HepG2 (cell line): Measurements from ENCODE around the gene NEAT1. TPM values are rescaled to one million over a fixed set of nuclear protein-coding genes. Genes with fewer than 3 reads are reported as not detected.

Source experiments
- ARNT2 ChIP-seq: sonication (generic); formaldehyde crosslinking; IDR thresholded peaks from 2 replicates; pipeline ENCODE4 v1.8.0; 2022; ENCODE audit warnings: mild to moderate bottlenecking, low read depth, missing genetic modification reagents, moderate library complexity
- ATM ChIP-seq: fragments of 450-650 bp; IDR thresholded peaks from 2 replicates; pipeline ENCODE4 v1.7.1; 2017; ENCODE audit warnings: mild to moderate bottlenecking, borderline replicate concordance
- CEBPG ChIP-seq: IDR thresholded peaks from 2 replicates; pipeline ENCODE4 v1.6.1; 2016
- HNRNPLL ChIP-seq: fragments of 200-400 bp; formaldehyde crosslinking; IDR thresholded peaks from 2 replicates; pipeline ENCODE4 v1.6.1; 2017; ENCODE audit warnings: mild to moderate bottlenecking, low read depth, low read length; ENCODE audit not compliant: poor library complexity, severe bottlenecking
- KDM4B ChIP-seq: sonication (generic); formaldehyde crosslinking; IDR thresholded peaks from 2 replicates; pipeline ENCODE4 v1.4.0; 2020; ENCODE audit warnings: missing genetic modification reagents
- MAZ ChIP-seq, 2 experiments: sonication (generic) in 1 of 2; formaldehyde crosslinking in 1 of 2; IDR thresholded peaks; 2 replicates each; pipeline versions ENCODE4 v1.5.0 to v1.6.1; 2012 to 2020; ENCODE audit warnings: low read depth in 2 of 2, mild to moderate bottlenecking in 2 of 2, borderline replicate concordance in 1 of 2, improper control_type of control experiment in 1 of 2, low read length in 1 of 2, missing genetic modification reagents in 1 of 2, moderate library complexity in 1 of 2
- MLXIP ChIP-seq: sonication (generic); formaldehyde crosslinking; IDR thresholded peaks from 2 replicates; pipeline ENCODE4 v1.9.0; 2021; ENCODE audit warnings: missing genetic modification reagents, borderline replicate concordance
- PITX1 ChIP-seq: sonication (generic); formaldehyde crosslinking; IDR thresholded peaks from 2 replicates; pipeline ENCODE4 v1.5.1; 2020; ENCODE audit warnings: mild to moderate bottlenecking, missing genetic modification reagents
- SALL1 ChIP-seq: sonication (generic); formaldehyde crosslinking; IDR thresholded peaks from 2 replicates; pipeline ENCODE4 v1.8.0; 2022; ENCODE audit warnings: mild to moderate bottlenecking, missing genetic modification reagents
- SIN3A ChIP-seq: IDR thresholded peaks from 2 replicates; pipeline ENCODE4 v1.6.1; 2011; ENCODE audit warnings: low read depth, mild to moderate bottlenecking, control low read depth, low read length, borderline replicate concordance
- SOX5 ChIP-seq: IDR thresholded peaks from 2 replicates; pipeline ENCODE4 v1.6.1; 2016; ENCODE audit warnings: borderline replicate concordance
- TBX3 ChIP-seq: fragments of 450-650 bp; IDR thresholded peaks from 2 replicates; pipeline ENCODE4 v1.6.1; 2017; ENCODE audit warnings: antibody characterized with exemption, mild to moderate bottlenecking, inconsistent platforms, borderline replicate concordance
- TRIM22 ChIP-seq: fragments of 450-650 bp; IDR thresholded peaks from 2 replicates; pipeline ENCODE4 v1.6.1; 2017
- ZBTB26 ChIP-seq: IDR thresholded peaks from 2 replicates; pipeline ENCODE4 v1.6.1; 2016; ENCODE audit warnings: missing compliant biosample characterization, missing genetic modification reagents, borderline replicate concordance
- ZMYM2 ChIP-seq: sonication (generic); formaldehyde crosslinking; IDR thresholded peaks from 2 replicates; pipeline ENCODE4 v1.8.0; 2022; ENCODE audit warnings: mild to moderate bottlenecking, missing genetic modification reagents
- ZMYM4 ChIP-seq: sonication (generic); formaldehyde crosslinking; IDR thresholded peaks from 2 replicates; pipeline ENCODE4 v1.8.1; 2023; ENCODE audit warnings: mild to moderate bottlenecking, missing genetic modification reagents
- ZNF234 ChIP-seq: sonication (generic); formaldehyde crosslinking; conservative IDR thresholded peaks from 2 replicates; pipeline ENCODE4 v1.5.1; 2020; ENCODE audit warnings: mild to moderate bottlenecking, missing genetic modification reagents
- ZNF251 ChIP-seq: sonication (generic); formaldehyde crosslinking; IDR thresholded peaks from 2 replicates; pipeline ENCODE4 v1.9.0; 2021; ENCODE audit warnings: mild to moderate bottlenecking, missing genetic modification reagents
- ZNF317 ChIP-seq: sonication (generic); formaldehyde crosslinking; IDR thresholded peaks from 2 replicates; pipeline ENCODE4 v1.5.0; 2020; ENCODE audit warnings: mild to moderate bottlenecking, missing genetic modification reagents
- ZNF530 ChIP-seq: sonication (generic); formaldehyde crosslinking; IDR thresholded peaks from 2 replicates; pipeline ENCODE4 v1.5.0; 2020; ENCODE audit warnings: low read depth, mild to moderate bottlenecking, missing genetic modification reagents
- ZNF558 ChIP-seq: sonication (generic); formaldehyde crosslinking; IDR thresholded peaks from 2 replicates; pipeline ENCODE4 v1.9.0; 2022; ENCODE audit warnings: mild to moderate bottlenecking, missing genetic modification reagents, borderline replicate concordance
- ZNF607 ChIP-seq: sonication (generic); formaldehyde crosslinking; IDR thresholded peaks from 2 replicates; pipeline ENCODE4 v1.5.1; 2020; ENCODE audit warnings: missing genetic modification reagents, mild to moderate bottlenecking, borderline replicate concordance
- ZNF619 ChIP-seq: sonication (generic); formaldehyde crosslinking; IDR thresholded peaks from 2 replicates; pipeline ENCODE4 v1.4.0; 2020; ENCODE audit warnings: mild to moderate bottlenecking, missing genetic modification reagents
- ZNF670 ChIP-seq: sonication (generic); formaldehyde crosslinking; IDR thresholded peaks from 2 replicates; pipeline ENCODE4 v1.8.0; 2022; ENCODE audit warnings: mild to moderate bottlenecking, missing genetic modification reagents, borderline replicate concordance
- ZNF747 ChIP-seq: sonication (generic); formaldehyde crosslinking; IDR thresholded peaks from 2 replicates; pipeline ENCODE4 v1.8.1; 2023; ENCODE audit warnings: missing genetic modification reagents, mild to moderate bottlenecking, borderline replicate concordance
- polyA plus RNA-seq, 8 experiments: library from polyadenylated mRNA; depleted of rRNA in 3 of 8; stranded (reverse) in 7 of 8; unstranded in 1 of 8; fragments of >200 nt; fragmentation: Illumina TruSeq in 4 of 8; extraction: Trizol in 4 of 8; gene quantifications; 2 replicates each; pipeline versions ENCODE4 v1.2.1 to v1.2.3, GENCODE V29; 2011 to 2016; ENCODE audit warnings: low read depth in 4 of 8, missing spikeins in 1 of 8, mixed read lengths in 1 of 8; ENCODE audit not compliant: insufficient read depth in 1 of 8
- total RNA-seq, 5 experiments: library from RNA; depleted of rRNA; stranded (reverse); fragments of >200 nt; fragmentation: Illumina TruSeq; extraction: Trizol; gene quantifications; 2 replicates each; pipeline ENCODE4 v1.2.3, GENCODE V29; 2016; ENCODE audit warnings: low read depth in 1 of 5

Gene NEAT1
- total and polyA plus RNA-seq, 2 of the 13 experiments (the other 11 are each of a cell fraction or from before 2014, with no cell fraction given): 20.5 to 41.2 TPM

- TF ChIP-seq ZMYM4 (CRISPR knock-in tag) (peak; percentile 66), ARNT2 (peak; percentile 44; the same call in 1 of the 2 replicates), ZNF317 (CRISPR knock-in tag) (no peak), TRIM22 (no peak), ZNF670 (CRISPR knock-in tag) (peak; percentile 74; the same call in 1 of the 2 replicates), ZNF234 (no peak), CEBPG (CRISPR knock-in tag) (peak; percentile 99), MAZ (IDR thresholded peaks at IDR 0.05; ENCODE audit: borderline replicate concordance, low read depth, low read length) (no peak), MAZ (CRISPR knock-in tag; IDR thresholded peaks at IDR 0.05; ENCODE audit: low read depth) (0 out of 2 replicates have a peak, but pooled peaks have one; percentile 34), ZNF747 (CRISPR knock-in tag) (no peak), MLXIP (no peak), ZNF251 (CRISPR knock-in tag) (no peak), SIN3A (no peak), PITX1 (CRISPR knock-in tag) (no peak), ZBTB26 (no peak; the same call in 1 of the 2 replicates), ZNF558 (CRISPR knock-in tag) (no peak), ZNF619 (CRISPR knock-in tag) (no peak), ZMYM2 (CRISPR knock-in tag) (no peak), SALL1 (CRISPR knock-in tag) (peak; percentile 86), ATM (no peak), HNRNPLL (no peak), ZNF530 (CRISPR knock-in tag) (no peak), ZNF607 (no peak), TBX3 (no peak), SOX5 (CRISPR knock-in tag) (peak; percentile 67; the same call in 1 of the 2 replicates), KDM4B (CRISPR knock-in tag) (no peak)
These were observed 65.1 kb downstream of the NEAT1 start (continued) for GRCh38 chr11:65487467-65488272.
